ENCODE data around the gene SCN9A.

DNA sequence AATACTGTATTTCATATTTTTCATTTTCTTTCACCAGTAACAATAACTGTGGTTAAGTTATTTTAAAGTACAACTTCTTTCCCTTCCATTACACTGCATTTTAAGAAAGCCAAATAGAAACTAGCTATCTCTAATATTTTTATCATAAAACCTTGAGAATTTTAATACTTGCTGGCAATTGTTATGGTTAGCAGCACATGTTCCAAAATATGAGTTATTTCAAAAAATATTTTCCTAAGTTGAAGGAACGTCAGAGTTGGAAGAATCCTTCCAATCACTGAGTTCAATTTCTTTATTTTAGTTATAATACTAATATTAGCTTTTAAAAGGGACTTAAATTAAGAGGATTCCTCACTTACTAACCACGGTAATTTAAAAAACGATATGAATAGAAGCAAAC lies 68.4 kb downstream of the SCN9A start:
- TF ChIP-seq, protein P1, sequence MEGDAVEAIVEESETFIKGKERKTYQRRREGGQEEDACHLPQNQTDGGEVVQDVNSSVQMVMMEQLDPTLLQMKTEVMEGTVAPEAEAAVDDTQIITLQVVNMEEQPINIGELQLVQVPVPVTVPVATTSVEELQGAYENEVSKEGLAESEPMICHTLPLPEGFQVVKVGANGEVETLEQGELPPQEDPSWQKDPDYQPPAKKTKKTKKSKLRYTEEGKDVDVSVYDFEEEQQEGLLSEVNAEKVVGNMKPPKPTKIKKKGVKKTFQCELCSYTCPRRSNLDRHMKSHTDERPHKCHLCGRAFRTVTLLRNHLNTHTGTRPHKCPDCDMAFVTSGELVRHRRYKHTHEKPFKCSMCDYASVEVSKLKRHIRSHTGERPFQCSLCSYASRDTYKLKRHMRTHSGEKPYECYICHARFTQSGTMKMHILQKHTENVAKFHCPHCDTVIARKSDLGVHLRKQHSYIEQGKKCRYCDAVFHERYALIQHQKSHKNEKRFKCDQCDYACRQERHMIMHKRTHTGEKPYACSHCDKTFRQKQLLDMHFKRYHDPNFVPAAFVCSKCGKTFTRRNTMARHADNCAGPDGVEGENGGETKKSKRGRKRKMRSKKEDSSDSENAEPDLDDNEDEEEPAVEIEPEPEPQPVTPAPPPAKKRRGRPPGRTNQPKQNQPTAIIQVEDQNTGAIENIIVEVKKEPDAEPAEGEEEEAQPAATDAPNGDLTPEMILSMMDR (IDR thresholded peaks at IDR 0.05; ENCODE audit: low read depth, low read length, poor library complexity, severe bottlenecking): no peak
- TF ChIP-seq EZH2phosphoT487 (IDR thresholded peaks at IDR 0.05; ENCODE audit: borderline replicate concordance, low read length): no peak
